Measurements from ENCODE around the gene KLHL24.
"Not testable (repeated sequence)": the region's sequence is repeated elsewhere in the genome, so short reads cannot be mapped to it uniquely, and the experiment has no call there.

KLHL24 gene

DNA sequence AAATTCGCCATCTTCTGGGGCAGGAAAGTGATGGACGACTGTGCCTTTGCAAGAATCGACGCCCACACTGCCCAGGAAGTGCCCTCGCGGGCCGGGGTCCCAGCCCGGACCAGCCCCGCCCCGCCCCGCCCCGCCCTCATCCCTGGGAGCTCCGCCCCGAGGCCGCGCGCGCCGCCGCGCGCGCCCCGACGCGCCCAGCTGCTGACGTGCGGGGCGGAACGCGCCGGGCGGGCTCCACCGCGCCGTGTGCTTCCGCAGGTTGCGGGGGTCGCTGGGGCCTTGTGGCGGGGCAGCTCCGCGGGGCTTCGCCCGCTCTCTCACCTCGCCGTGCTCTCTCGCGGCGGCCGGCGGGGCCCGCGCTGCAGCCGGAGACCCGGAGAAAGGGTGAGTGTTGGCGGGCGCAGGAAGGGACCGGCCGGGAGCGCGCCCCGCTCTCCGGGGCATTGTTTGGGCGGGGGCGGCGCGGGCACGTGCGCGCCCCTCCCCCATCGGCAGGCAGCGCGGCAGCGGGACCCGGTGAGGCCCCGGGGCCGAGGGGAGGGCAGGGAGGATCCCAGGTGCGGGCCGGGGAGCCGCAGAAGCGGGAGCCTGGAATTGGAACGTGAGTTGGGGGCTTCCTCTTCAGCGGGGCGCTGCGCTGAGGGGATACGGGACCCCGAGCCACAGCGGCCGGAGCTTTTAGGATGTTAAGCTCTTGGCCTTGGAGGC, 62.3 kb downstream of the KLHL24 start, which contains the start of gene YEATS2:
YEATS2 (plus strand) TSS at position 188 of the 708 bp plus-strand sequence. CDS start 17,366 bp downstream, outside the sequence.
- DNase-seq (ENCODE audit: low read depth), result no peak

DNA sequence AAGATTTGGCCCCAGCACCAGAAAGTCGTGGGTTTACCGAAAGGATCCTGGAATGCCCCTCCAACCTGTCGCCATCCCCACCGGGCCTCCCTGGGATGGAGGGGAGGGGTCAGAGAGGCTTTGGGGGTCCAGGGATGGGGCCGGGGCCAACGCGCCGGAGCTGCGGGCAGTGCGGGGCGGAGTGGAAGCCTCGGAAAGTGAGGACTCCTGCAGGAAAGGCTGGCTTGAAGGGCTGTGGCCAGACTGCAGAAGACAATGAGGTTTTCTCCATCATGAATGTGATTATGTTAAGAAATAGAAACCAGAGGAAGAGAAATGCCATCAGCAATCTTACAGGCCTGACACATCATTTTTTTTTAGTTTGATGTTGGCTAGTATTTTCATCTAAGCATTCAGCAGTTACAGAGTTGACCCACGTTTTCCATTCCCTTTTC, 62.9 kb downstream of the KLHL24 start:
- DNase-seq (ENCODE audit: low read depth), result no peak

DNA sequence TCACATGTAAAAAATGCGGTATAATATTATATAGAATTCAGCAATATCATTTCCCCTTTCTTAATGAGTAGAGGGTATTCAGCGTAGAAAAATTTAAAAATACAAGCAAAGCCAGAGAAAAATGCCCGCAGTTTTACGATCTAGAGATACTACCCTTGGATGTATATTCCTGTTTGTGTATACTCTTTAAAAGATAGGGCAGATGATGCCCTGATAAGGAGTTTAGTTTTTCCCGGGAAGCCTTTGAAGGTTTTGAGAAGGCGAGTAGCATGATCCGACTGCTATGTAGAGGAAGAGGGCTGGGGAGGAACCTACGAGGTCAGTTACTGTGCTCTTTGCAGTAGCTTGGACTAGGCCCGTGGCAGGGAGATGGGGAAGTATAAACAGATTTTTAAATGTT, 63.3 kb downstream of the KLHL24 start:
- DNase-seq (ENCODE audit: low read depth), result no peak

DNA sequence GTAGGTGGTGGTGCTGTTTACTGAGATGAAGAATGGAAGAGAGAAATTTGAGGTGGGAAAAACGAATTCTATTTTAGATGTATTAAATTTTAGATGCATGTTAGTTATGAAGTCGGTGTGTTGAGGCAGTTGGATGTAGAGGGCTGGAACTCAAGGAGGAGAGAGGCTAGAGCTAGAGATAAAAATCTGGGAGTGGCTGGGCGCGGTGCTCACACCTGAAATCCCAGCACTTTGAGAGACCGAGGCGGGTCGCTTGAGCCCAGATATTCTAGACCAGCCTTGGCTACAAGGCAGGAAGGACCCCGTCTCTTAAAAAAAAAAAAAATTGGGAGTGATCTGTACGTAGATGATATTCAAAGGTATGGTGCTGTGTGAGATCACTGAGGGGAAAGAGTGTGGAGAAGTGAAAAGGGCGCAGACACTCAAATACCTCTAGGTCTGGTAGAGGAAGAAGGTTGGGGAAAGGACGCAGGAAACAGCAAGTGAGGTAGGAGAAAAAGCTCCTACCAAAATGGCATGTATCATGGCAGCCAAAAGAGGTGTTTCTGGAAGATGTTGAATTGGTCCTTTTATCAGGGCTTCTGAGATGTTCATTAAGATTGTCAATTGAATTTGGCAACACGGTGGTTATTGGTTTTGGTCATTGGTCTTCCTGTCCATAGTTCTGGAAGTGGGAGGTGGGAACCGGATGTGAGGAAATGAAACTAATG, 64.0 kb downstream of the KLHL24 start:
- DNase-seq (ENCODE audit: low read depth), result no peak

DNA sequence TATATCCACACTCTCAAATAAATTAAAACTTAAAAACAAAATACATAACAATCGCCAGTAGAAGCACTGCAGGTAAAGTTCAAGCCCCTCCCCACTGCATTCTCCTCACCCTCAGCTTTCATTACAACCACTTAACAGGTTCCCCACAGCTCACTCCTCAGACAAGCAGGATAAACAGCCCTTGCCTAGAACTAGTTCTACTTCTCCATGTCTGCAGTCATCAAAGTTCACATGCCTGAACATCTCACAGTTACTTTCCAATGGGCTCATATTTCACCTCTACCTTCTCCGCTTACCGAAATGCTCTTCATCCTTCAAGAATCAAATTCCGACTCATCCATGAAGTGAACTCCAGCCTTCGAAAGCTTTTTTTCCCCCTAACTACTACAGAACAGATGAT, 66.3 kb downstream of the KLHL24 start:
- DNase-seq (ENCODE audit: low read depth), result no peak

DNA sequence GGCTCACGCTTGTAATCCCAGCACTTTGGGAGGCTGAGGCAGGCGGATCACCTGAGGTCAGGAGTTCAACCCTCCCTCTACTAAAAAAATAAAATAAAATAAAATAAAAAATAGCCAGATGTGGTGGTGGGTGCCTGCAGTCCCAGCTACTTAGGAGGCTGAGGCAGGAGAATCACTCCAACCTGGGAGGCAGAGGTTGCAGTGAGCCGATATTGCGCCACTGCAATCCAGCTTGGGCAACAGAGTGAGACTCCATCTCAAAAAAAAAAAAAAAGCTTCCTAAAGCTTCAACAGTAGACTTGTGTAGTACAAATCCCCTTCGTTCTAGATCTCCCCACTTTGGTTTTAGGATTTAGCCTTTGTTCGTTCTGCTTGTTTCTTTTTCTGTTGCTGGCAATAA, 68.5 kb downstream of the KLHL24 start:
- DNase-seq (ENCODE audit: low read depth), result not testable (repeated sequence)

DNA sequence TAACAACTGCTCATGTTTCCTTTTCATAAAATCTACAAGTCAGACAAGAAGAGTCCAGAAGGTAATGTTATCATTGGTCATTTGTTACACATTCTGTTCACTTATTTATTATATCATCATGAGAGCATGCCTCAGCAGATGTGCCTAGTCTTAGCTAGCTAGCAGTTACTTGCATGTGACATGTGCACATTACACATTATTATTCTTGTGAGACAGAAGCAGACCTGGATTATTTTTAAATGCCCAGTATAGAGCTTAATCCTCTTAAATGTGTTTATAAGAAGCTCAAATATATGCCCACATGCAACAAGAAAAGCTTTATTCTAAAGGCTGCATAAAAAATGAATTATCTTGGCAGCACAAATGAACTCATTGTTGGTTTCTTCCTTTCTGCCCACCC, 74.8 kb downstream of the KLHL24 start:
- no peak for DNase-seq (ENCODE audit: low read depth)

DNA sequence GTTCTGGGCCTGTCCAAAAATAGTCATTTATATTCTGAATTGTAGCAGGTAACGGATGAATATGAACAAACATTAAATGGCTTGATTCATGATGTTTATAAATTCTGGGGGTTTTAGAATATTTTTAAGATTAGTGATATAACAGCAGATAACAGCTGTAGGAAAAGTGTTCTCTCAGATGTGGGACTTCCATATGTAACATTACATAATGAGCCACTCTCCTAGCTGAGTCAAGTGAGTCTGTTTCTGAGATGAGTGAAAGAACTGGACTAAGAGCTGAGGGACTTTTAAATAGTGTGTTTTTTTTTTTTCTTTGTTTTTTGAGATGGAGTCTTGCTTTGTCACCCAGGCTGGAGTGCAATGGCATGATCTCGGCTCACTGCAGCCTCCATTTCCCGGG, 76.1 kb downstream of the KLHL24 start:
- no peak for DNase-seq (ENCODE audit: low read depth)

DNA sequence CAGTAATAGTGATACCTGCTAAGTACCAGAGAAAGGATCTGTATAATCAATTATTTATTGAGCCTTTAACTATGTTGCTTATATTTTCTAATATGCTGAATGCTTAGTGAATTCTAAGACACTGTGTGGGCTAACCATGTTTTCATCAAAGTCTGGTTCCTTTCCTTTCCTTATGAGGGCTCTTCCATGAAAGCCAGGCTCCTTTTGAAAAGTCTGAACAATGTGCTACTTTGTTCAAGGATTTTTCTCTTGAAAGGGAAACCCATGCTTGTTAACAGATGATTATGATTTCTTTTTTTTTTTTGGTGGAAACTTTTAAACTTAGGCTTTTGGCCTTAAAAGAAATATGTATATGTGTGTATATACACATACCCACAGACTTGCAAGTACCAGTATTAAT, 79.2 kb downstream of the KLHL24 start:
- no peak for DNase-seq (ENCODE audit: low read depth)

DNA sequence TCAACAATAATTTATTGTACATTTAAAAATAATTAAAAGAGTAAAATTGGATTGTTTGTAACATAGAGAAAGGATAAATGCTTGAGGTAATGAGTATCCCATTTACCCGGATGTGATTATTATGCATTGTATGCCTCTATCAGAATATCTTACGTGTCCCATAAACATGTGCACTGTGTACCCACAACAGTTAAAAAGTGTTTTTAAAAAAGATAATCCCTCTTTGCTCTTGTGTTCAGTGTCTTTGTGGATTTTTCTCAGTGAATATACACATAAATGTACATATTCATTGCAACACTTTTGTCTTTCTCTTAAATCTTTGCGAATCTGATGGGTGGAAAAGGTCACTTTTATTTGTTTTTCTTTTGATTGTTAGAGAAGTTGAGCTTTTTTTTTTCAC, 82.6 kb downstream of the KLHL24 start:
- no peak for DNase-seq (ENCODE audit: low read depth)

DNA sequence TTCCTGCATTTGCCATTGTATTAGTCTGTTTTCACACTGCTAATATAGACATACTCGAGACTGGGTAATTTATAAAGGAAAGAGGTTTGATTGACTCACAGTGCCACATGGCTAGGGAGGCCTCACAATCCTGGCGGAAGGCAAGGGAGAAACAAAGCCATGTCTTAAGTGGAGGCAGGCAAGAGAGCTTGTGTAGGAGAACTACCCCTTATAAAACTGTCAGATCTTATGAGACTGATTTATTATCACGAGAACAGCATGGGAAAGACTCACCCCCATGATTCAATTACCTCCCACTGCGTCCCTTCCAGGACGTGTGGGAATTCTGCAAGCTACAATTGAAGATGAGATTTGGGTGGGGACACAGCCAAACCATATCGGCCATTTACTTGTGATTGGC, 90.0 kb downstream of the KLHL24 start:
- DNase-seq (ENCODE audit: low read depth), result no peak

DNA sequence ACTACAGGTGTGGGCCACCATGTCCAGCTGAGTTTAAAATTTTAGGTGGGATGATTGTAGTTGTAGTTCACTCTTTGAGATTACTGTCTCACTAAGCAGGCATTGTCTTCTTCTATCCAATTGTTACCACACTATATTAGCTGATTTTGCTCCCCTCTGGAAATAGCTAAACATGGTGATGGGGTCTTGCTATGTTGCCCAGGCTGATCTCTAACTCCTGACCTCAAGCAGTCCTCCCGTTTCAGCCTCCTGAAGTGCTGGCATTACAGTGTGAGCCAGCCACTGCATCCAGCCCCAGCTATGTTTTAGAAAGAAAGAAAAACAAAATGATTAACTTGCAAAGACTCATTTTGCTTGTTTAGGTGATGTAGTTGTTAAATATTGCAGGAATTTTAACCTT, 92.8 kb downstream of the KLHL24 start:
- no peak for DNase-seq (ENCODE audit: low read depth)

DNA sequence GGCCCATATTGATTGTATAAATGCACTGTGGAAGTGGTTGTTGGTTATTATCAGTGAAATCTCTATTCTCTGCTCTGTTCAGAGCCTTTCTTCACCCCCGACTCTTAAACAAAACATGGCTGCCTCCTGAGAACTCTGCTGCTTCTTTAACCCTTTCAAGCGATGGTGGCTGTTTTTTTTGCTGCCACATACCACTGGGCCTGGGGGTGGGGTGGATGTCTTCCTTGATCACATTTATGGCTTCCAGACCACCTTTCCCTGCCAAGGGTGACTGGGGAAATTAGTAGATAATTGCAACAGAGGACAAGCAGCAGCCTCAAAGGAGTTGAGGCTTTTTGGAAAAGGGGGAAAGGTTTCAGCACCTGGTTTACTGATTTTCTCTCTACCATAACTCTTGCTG, 94.9 kb downstream of the KLHL24 start:
- no peak for DNase-seq (ENCODE audit: low read depth)

DNA sequence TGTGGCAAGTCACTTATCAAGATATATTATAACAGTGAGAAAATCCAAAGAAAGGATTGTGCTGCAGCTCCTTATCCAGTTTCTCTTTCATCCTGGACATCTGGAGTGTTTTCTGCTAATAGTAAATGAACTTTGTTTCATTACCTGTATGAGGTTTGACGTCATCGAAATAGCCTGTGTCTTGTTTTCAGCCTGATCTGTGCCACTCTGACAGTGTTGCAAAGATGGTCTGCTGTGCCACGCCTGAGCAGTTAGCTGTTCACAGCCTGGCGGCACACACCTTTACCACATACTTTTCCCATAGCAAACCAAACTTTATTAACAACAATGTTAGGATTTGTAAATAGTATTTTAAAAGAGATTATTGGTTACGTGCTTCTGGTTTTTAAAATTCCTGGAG, 96.2 kb downstream of the KLHL24 start:
- DNase-seq (ENCODE audit: low read depth), result no peak

DNA sequence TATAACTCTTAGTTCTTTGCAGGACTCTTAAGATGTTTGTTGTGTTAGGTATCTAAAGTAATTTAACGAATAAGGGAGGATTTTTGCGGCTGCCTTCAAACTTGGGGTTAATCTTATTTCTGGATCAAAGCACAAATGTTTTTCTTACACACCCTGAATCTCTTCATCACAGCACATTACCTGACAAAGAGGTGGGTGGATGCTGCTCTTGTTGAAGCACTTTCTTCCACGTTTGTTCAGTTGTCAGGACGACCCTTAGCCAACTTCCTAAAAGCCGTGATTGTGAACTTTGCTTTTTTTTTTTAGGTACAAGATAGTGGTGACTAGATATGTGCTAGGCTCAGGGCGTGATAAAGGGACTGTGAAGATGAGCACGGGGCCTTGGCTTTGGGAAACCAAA, 98.1 kb downstream of the KLHL24 start:
- DNase-seq (ENCODE audit: low read depth), result no peak
